Measurements from ENCODE around the gene HCN4.
A peak's percentile ranks its signal among the peaks of the same experiment; 100 is the strongest.

The HCN4 gene

GRCh38 chr15:73282567-73283365, 86.0 kb downstream of the HCN4 start:
- Histone ChIP-seq H3F3A (ENCODE audit: low read depth) (no peaks in the 10 kb centered on the region), H3K4me2 (ENCODE audit: low read depth, low read length, poor library complexity, severe bottlenecking) (no peak overlapping the region), H4K20me1 (ENCODE audit: insufficient read depth, low read length, poor library complexity, severe bottlenecking) (no peaks in the 10 kb centered on the region), H3K79me2 (ENCODE audit: insufficient read depth, low read length) (no peaks in the 10 kb centered on the region), H2AFZ (ENCODE audit: low read length) (no peak overlapping the region), H3K36me3 (ENCODE audit: insufficient read depth, low read length) (no peaks in the 10 kb centered on the region), H3K9me3 (ENCODE audit: insufficient read depth, low read depth, low read length) (no peaks in the 10 kb centered on the region), H3K9ac (ENCODE audit: low read depth, low read length, poor library complexity, severe bottlenecking) (no peak overlapping the region), H3K4me3 (ENCODE audit: low read length, poor library complexity, severe bottlenecking) (no peak overlapping the region), H3K27me3 (ENCODE audit: insufficient read depth, low read length, poor library complexity, severe bottlenecking) (no peaks in the 10 kb centered on the region), H3K9me2 (replicated peaks; ENCODE audit: low read depth, low read length) (no peaks in the 10 kb centered on the region), H3K4me1 (ENCODE audit: insufficient read depth, low read length, poor library complexity, severe bottlenecking) (no peaks in the 10 kb centered on the region)
- TF ChIP-seq EZH2phosphoT487 (IDR thresholded peaks at IDR 0.05; ENCODE audit: borderline replicate concordance), result no peak
- no peak for TF ChIP-seq CTCF (conservative IDR thresholded peaks at IDR 0.05; ENCODE audit: low read length)

GRCh38 chr15:73275862-73276261, 92.9 kb downstream of the HCN4 start:
- H3K9ac ChIP-seq (ENCODE audit: low read depth, low read length, poor library complexity, severe bottlenecking), result no peak overlapping the region
- H3K36me3 ChIP-seq (ENCODE audit: insufficient read depth, low read length), result no peaks in the 10 kb centered on the region
- H4K20me1 ChIP-seq (ENCODE audit: insufficient read depth, low read length, poor library complexity, severe bottlenecking), result no peaks in the 10 kb centered on the region
- H3K4me1 ChIP-seq (ENCODE audit: insufficient read depth, low read length, poor library complexity, severe bottlenecking), result peaks cover 4% of the 10 kb centered on the region
- H3K79me2 ChIP-seq (ENCODE audit: insufficient read depth, low read length), result no peaks in the 10 kb centered on the region
- H3K4me3 ChIP-seq (ENCODE audit: low read length, poor library complexity, severe bottlenecking), result no peak overlapping the region
- no peaks in the 10 kb centered on the region for H3F3A ChIP-seq (ENCODE audit: low read depth)
- H3K4me2 ChIP-seq (ENCODE audit: low read depth, low read length, poor library complexity, severe bottlenecking), result no peak overlapping the region
- no peaks in the 10 kb centered on the region for H3K9me3 ChIP-seq (ENCODE audit: insufficient read depth, low read depth, low read length)
- H3K27me3 ChIP-seq (ENCODE audit: insufficient read depth, low read length, poor library complexity, severe bottlenecking), result no peaks in the 10 kb centered on the region
- no peak overlapping the region for H2AFZ ChIP-seq (ENCODE audit: low read length)
- TF ChIP-seq CTCF (conservative IDR thresholded peaks at IDR 0.05; ENCODE audit: low read length), result no peak
- no peak for TF ChIP-seq EZH2phosphoT487 (IDR thresholded peaks at IDR 0.05; ENCODE audit: borderline replicate concordance)
- H3K9me2 ChIP-seq (replicated peaks; ENCODE audit: low read depth, low read length), result no peaks in the 10 kb centered on the region

GRCh38 chr15:73273181-73274002, 95.4 kb downstream of the HCN4 start:
- Histone ChIP-seq H3F3A (ENCODE audit: low read depth) (no peaks in the 10 kb centered on the region), H3K79me2 (ENCODE audit: insufficient read depth, low read length) (no peaks in the 10 kb centered on the region), H3K9me2 (replicated peaks; ENCODE audit: low read depth, low read length) (no peaks in the 10 kb centered on the region), H4K20me1 (ENCODE audit: insufficient read depth, low read length, poor library complexity, severe bottlenecking) (no peaks in the 10 kb centered on the region), H3K27me3 (ENCODE audit: insufficient read depth, low read length, poor library complexity, severe bottlenecking) (no peaks in the 10 kb centered on the region), H2AFZ (ENCODE audit: low read length) (peak overlapping the region; percentile 67), H3K4me1 (ENCODE audit: insufficient read depth, low read length, poor library complexity, severe bottlenecking) (peaks cover 4% of the 10 kb centered on the region), H3K4me2 (ENCODE audit: low read depth, low read length, poor library complexity, severe bottlenecking) (peak overlapping the region; percentile 26), H3K9ac (ENCODE audit: low read depth, low read length, poor library complexity, severe bottlenecking) (no peak overlapping the region), H3K36me3 (ENCODE audit: insufficient read depth, low read length) (no peaks in the 10 kb centered on the region), H3K4me3 (ENCODE audit: low read length, poor library complexity, severe bottlenecking) (peak overlapping the region; percentile 24), H3K9me3 (ENCODE audit: insufficient read depth, low read depth, low read length) (no peaks in the 10 kb centered on the region)
- TF ChIP-seq EZH2phosphoT487 (IDR thresholded peaks at IDR 0.05; ENCODE audit: borderline replicate concordance) (no peak), CTCF (conservative IDR thresholded peaks at IDR 0.05; ENCODE audit: low read length) (peak; percentile 83)

Data from Loucy (cell line).